ENCODE results near the gene SHISA9.

DNA sequence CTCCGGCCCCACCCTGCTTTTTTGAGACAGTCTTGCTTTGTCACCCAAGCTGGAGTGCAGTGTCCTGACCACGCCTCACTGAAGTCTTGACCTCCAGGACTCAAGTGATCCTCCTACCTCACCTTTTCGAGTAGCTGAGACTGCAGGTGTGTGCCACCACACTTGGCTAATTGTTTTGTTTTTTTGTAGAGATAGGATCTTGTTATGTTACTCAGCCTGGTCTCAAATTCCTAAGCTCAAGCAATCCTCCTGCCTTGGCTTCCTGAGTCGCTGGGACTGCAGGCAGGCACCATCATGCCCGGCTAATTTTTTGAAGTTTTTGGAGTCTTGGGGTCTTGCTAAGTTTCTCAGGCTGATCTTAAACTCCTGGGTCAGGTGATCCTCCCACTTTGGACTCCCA, 206.7 kb downstream of the SHISA9 start:
- TF ChIP-seq POLR2A (IDR thresholded peaks at IDR 0.05; ENCODE audit: low read depth, low read length) = no peak
- TF ChIP-seq, protein P1, sequence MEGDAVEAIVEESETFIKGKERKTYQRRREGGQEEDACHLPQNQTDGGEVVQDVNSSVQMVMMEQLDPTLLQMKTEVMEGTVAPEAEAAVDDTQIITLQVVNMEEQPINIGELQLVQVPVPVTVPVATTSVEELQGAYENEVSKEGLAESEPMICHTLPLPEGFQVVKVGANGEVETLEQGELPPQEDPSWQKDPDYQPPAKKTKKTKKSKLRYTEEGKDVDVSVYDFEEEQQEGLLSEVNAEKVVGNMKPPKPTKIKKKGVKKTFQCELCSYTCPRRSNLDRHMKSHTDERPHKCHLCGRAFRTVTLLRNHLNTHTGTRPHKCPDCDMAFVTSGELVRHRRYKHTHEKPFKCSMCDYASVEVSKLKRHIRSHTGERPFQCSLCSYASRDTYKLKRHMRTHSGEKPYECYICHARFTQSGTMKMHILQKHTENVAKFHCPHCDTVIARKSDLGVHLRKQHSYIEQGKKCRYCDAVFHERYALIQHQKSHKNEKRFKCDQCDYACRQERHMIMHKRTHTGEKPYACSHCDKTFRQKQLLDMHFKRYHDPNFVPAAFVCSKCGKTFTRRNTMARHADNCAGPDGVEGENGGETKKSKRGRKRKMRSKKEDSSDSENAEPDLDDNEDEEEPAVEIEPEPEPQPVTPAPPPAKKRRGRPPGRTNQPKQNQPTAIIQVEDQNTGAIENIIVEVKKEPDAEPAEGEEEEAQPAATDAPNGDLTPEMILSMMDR (conservative IDR thresholded peaks at IDR 0.05; ENCODE audit: low read depth, low read length) = no peak
- no peak for TF ChIP-seq MAZ (IDR thresholded peaks at IDR 0.05; ENCODE audit: borderline replicate concordance, low read depth, low read length)
- TF ChIP-seq FOS (IDR thresholded peaks at IDR 0.05; ENCODE audit: low read depth, low read length) = no peak
- TF ChIP-seq, protein P2, sequence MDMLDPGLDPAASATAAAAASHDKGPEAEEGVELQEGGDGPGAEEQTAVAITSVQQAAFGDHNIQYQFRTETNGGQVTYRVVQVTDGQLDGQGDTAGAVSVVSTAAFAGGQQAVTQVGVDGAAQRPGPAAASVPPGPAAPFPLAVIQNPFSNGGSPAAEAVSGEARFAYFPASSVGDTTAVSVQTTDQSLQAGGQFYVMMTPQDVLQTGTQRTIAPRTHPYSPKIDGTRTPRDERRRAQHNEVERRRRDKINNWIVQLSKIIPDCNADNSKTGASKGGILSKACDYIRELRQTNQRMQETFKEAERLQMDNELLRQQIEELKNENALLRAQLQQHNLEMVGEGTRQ (IDR thresholded peaks at IDR 0.05; ENCODE audit: low read depth, low read length) = no peak
- TF ChIP-seq SMC3 (IDR thresholded peaks at IDR 0.05; ENCODE audit: low read depth, low read length) = no peak
- TF ChIP-seq MAFK (IDR thresholded peaks at IDR 0.05; ENCODE audit: low read depth, low read length) = no peak
